ENCODE data around the gene NME7.

GRCh38 chr1:169204157-169204556, 163.4 kb downstream of the NME7 start:
- no peak for TF ChIP-seq CTCF (IDR thresholded peaks at IDR 0.05)
- TF ChIP-seq POLR2A (IDR thresholded peaks at IDR 0.05): no peak

All from vagina (tissue), 2 donors.